Activated gamma-delta T cell (primary cell): ENCODE measurements around the gene ZNF664.

ENCODE experiments used
- DNase-seq: peaks from one replicate; lab custom pipeline; 2025; lab: John Stamatoyannopoulos, UW

The ZNF664 gene

DNA sequence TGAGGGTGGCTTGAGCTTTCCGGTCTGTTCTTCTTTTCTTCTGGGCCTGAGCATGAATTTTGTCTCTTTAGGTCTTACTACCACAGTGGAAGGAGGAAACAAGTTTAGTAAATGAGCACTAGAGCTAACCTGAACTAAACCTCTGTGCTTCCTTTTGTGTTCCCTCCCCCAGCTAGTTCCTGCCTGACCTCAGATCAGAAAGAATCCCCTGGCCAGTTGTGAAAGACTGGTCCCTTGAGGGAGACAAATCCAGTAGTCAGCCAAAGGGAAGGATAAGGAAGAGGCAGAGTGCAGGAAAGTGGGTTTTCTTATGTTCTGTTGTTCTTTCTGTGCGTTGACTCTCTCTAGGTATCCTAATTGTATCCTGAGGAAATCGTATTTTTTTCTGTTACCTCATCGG is 17.5 kb downstream of the ZNF664 start:
- DNase-seq = no peak

- DNase-seq = no peak
Observed at GRCh38 chr12:123991372-123991951, 18.4 kb downstream of the ZNF664 start.

DNA sequence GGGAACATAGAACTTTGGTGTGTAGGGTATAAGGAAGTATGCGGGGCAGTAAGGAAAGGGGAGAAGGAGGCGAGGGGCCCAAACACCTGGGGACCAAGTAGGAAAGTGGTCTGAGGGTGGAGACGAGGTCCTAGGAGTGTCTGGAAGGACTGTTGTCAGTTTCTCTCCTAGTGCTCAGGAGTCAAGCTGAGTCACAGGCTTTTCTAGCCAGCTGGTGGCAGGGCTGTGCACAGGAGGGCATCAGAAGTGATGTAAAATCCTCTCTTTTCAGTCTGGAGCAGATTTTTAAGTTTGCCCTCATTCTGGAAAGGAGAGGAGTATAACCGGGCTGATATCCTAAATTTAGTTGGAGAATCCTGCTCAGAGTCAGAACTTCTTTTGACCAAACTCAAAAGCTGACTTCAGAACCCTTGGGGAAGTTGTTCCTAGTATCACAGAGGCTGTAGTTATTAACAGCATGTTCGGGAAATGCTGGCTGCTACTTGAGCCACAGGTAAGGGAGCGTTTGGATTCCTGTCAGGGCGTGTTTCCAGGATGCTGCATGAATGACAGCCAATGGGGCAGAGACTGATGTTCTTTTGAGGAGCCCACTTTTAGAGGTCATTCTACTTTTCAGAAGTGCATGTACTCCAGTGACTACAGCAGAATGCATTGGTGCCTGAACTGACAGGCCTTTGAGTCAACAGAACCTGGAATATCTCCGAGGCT is 19.3 kb downstream of the ZNF664 start:
- DNase-seq = no peak

DNA sequence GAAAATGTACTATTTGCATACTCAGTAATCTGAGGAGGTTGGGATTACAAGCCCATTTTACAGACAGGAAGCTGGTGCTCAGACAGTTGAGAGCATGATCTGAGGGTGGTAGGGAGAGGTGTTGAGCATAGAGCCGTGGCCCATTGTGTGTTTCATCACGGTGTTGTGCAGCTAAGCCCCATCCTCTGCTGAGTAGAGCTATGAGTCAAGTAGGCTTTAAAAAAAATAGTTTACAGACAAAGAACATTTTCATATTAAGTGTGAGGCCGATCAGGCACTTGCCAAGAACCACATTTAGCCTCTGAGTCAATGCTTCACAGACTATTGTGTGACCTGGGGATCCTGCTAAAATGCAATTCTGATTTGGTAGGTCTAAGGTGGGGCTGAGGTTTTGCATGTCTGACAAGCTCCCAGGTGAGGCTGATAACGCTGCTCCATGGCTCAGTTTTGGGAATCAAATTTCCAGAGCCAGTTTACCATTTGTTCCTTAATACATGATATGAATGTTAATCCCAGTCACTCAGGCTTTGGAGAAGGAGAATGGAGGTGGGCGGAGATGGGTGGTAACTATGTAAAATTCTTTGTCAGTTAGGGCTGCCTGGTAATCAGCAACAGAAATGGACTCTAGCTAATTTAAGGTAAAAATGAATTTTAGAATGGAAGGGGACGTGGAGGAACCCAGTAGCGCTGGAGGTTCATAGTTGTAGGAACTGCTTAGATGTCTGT is 22.2 kb downstream of the ZNF664 start:
- no peak for DNase-seq

DNA sequence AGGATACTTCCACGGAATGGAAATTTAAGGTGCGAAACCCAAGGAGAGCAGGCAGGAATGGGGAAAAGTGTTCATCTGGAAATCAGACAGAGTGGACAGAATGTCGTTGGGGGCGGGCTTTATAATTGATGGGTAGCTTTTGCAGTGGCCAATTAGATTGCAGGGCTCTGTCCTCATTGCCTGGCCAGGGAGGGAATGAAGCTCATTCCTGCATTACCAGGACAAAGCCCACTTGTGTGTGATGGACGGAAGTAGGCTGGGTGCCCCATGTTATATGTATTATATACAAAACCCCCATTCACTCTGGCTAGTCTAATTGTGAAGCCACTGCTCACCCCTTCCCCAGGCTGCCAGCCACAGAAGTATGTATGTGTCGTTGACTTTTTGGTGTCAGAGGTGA is 23.6 kb downstream of the ZNF664 start:
- DNase-seq = no peak

- DNase-seq = no peak
Observed at GRCh38 chr12:123997033-123997822, 24.2 kb downstream of the ZNF664 start.

DNA sequence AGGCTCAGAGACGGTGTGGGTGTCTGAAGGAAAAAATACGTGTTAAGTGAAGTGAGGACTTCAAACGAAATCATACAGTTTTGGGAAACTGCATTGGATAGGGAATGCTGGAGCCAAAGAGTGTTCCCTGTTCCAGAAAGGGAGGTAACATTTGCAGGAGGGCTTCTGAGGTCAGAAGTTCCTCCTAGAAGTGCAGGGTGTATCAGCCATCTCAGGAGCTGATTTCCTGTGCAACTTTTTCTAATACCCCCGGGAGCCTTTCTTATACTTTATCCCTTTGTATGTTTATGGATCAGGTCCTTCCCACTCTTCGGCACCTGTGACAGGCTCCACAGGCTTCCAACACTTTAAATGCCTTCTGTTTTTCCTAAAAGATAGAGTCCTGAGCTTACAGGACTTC is 24.9 kb downstream of the ZNF664 start:
- no peak for DNase-seq

GRCh38 chr12:123998344-123998990 is 25.5 kb downstream of the ZNF664 start:
- no peak for DNase-seq

- no peak for DNase-seq
Observed at GRCh38 chr12:123998991-123999359, 26.0 kb downstream of the ZNF664 start.

- DNase-seq = no peak
Observed at GRCh38 chr12:124000111-124000510, 27.1 kb downstream of the ZNF664 start.

- DNase-seq = no peak
Observed at GRCh38 chr12:124001343-124001742, 28.3 kb downstream of the ZNF664 start.

GRCh38 chr12:124002021-124002644 is 29.1 kb downstream of the ZNF664 start:
- DNase-seq = no peak

- DNase-seq = no peak
Observed at GRCh38 chr12:124002654-124003053, 29.6 kb downstream of the ZNF664 start.

- DNase-seq = no peak
Observed at GRCh38 chr12:124004233-124004875, 31.3 kb downstream of the ZNF664 start.

GRCh38 chr12:124006085-124006845 is 33.2 kb downstream of the ZNF664 start:
- no peak for DNase-seq

DNA sequence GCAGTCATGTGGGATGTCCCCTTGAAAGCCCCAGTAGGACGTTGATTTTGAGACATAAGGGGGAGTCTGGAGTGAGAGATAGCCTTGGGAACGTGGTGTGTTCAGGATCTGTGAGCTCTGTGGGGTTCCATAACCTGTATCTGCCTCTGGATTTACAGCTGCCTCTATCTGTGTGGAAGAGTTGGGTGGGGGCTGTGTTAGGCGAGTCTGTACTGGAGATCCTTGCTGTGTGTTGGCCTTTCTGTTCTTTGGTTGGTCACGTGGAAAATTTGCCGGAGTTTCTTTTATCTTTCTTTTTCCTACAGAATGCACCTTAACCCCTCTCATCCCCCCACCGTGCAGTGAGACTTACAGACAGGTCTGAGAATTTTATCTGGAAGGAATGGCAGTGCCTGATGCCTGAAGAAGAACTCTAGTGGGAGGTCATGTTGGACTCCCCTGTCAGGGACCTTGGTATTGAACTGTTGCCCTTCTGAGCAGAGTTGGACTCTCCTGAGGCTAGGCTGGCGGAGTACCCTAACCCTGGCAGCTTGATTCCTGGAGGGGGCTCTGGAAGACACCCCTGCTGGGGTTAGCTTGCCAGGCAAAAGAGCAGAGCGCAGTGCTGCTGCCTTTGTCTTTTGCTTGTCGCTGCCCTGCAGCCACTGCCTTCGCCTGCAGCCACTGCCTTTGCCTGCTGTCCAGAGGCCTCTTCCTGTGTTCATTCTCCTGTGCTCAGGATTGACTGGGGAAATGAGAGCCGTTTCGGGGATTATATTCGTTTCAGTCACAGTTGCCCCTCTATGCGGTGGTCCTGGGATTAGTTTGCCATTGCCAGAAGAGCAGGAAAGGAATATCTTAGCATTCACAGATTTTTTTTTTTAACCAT is 34.1 kb downstream of the ZNF664 start:
- DNase-seq = no peak

DNA sequence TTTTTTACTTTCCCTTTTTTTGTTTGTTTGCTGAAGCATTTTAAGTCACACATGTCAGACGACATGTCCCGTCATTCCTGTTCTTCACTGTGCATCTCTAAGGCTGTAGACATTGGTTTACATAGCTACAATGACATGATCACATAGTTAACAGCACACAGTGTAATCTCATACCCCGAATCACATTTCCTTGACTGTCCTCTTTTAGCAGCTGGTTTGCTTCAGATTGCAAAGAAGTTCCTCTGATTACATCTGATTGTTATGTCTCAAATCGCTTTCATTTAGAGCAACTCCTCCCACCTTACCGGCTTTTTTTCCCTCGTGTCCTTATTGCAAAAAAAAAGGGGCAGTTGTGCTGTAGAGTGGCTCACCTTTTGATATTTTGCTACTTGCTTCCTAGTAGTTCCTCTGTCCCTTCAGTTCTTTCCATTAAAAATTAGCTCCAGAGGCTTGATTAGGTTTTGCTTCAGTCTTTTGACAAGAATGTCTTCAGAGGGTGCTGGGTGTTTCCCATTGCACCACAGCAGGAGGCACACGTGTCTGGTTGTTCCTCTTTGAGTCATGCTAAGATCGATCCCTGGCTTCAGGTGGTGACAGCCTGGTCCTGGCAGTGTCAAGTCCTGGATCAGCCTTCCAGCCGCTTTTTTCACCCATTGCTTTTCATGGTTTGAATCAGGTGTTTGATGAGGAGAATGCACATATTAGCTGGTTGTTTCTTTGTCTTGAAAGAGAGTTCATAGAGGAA is 35.0 kb downstream of the ZNF664 start:
- no peak for DNase-seq

DNA sequence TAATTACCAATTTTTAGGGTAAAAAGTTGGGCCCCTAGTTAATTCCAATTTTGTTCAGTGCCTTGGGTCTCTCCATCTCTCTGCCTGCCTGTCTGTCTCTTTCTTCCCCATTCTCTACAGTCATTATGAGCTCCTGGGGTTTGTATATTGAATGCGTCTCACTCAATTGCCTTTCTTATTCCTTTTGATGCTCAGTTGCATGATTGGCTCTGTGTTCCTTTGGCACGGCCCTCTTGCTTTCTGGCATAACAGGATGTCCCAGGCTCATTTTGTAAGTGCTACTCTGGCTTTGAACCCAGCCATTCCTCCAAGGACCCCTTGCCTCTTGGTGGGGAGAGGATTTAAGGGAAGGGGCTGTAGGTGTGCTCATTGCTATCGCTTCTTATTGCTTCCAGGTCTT is 35.6 kb downstream of the ZNF664 start:
- DNase-seq = no peak

DNA sequence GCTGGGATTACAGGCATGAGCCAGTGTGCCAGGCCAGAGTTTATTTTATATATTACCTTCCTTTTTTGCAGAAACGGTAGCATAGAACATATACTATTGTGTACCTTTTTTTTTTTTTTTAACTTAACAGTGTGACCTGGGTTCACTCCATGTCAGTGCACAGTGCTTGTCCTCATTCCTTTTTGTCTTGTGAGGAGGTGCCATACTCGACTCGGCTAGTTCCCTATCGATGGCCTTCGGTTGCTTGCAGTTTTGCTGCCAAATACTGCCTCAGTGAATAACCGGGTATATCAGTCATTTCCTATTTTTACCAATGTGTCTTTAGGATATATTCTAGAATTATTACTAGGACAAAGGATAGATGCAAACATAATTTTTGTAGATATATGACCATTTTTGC is 36.8 kb downstream of the ZNF664 start:
- no peak for DNase-seq
